HEK293T (cell line): Measurements from ENCODE around the gene CGRRF1.

Experiments used
- CTBP1 ChIP-seq: fragments of 450-650 bp; IDR thresholded peaks from 2 replicates; pipeline ENCODE4 v1.6.1; 2016; ENCODE audit warnings: borderline replicate concordance
- ELF4 ChIP-seq: fragments of 450-650 bp; IDR thresholded peaks from 2 replicates; pipeline ENCODE4 v1.6.1; 2017; ENCODE audit warnings: antibody characterized with exemption
- FOXA1 ChIP-seq: fragments of 450-650 bp; IDR thresholded peaks from 2 replicates; pipeline ENCODE4 v1.6.1; 2016; ENCODE audit warnings: mild to moderate bottlenecking
- FOXK2 ChIP-seq: fragments of 450-650 bp; IDR thresholded peaks from 2 replicates; pipeline ENCODE4 v1.6.1; 2016; ENCODE audit warnings: mild to moderate bottlenecking
- L3MBTL2 ChIP-seq: fragments of 450-650 bp; conservative IDR thresholded peaks from 2 replicates; pipeline ENCODE4 v1.6.1; 2016; ENCODE audit warnings: mild to moderate bottlenecking
- LEF1 ChIP-seq: fragments of 450-650 bp; IDR thresholded peaks from 2 replicates; pipeline ENCODE4 v1.6.1; 2017; ENCODE audit warnings: mild to moderate bottlenecking, borderline replicate concordance
- NFRKB ChIP-seq: fragments of 450-650 bp; IDR thresholded peaks from 2 replicates; pipeline ENCODE4 v1.6.1; 2016; ENCODE audit warnings: mild to moderate bottlenecking, moderate library complexity
- PKNOX1 ChIP-seq: fragments of 450-650 bp; IDR thresholded peaks from 2 replicates; pipeline ENCODE4 v1.6.1; 2016
- SP1 ChIP-seq: fragments of 450-650 bp; IDR thresholded peaks from 2 replicates; pipeline ENCODE4 v1.6.1; 2017
- SUZ12 ChIP-seq: fragments of 450-650 bp; IDR thresholded peaks from 2 replicates; pipeline ENCODE4 v1.6.1; 2016; ENCODE audit warnings: mild to moderate bottlenecking
- TARDBP ChIP-seq: fragments of 450-650 bp; IDR thresholded peaks from 2 replicates; pipeline ENCODE4 v1.6.1; 2016
- ZNF384 ChIP-seq: fragments of 450-650 bp; IDR thresholded peaks from 2 replicates; pipeline ENCODE4 v1.6.1; 2016

GRCh38 chr14:54502602-54503001 lies 7.1 kb upstream of the CGRRF1 start:
- TF ChIP-seq NFRKB = no peak
- no peak for TF ChIP-seq CTBP1
- no peak for TF ChIP-seq FOXA1
- TF ChIP-seq PKNOX1 = no peak
- no peak for TF ChIP-seq TARDBP
- no peak for TF ChIP-seq FOXK2
- no peak for TF ChIP-seq ELF4
- TF ChIP-seq SP1 = no peak
- TF ChIP-seq L3MBTL2 = no peak
- TF ChIP-seq SUZ12 = no peak
- no peak for TF ChIP-seq LEF1
- no peak for TF ChIP-seq ZNF384
